NCI-H1105 treated with DMSO at 0.1 percent for 48 hours (cell line): ENCODE results near the gene MIPOL1.
"Not testable (repeated sequence)": the region's sequence is repeated elsewhere in the genome, so short reads cannot be mapped to it uniquely, and the experiment has no call there.

Source experiments
- DNase-seq: peaks from one replicate; lab custom pipeline; 2025; lab: John Stamatoyannopoulos, UW

Gene MIPOL1

DNA sequence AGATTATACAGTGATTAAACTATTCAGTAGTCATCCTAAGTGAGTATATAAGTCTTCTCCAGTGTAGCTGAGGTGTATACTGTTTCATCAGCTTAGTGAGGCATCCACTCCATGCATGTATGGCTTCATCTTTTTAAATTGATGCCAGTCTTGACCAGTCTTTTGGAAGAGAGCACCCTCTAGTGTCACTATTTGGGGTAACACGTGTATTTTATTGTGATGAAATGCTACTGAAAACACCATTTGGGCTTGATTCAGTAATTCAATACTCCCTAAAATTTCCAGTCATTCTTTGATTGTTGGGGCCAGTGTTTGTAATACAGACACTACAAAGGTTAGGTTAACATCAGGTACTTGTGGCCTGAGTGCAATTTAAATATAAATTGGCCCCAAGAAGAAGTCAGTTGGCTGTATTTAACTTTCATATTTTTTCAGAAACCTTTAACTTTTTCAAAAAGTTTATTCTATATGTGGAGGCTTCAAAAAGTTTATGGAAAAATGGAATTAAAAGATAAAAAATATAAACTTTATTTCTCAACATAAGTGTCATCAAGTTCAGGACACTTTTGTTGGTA, 35.3 kb downstream of the MIPOL1 start:
- peak; percentile 69 for DNase-seq

DNA sequence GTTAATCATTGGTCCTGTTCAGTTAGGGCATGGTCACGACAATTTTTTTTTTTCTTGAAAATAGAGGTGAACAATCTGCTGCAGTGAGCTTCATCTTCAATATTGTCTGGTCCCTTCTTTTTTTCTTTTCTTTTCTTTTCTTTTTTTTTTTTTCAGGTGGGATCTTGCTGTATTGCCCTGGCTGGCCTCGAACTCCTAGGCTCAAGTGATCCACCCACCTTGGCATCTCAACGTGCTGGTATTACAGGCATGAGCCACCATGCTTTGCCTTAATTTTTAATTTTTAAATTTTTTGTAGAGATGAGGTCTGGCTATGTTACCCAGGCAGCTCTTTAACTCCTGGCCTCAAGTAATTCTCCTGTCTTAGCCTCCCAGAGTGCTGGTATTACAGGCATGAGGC, 36.5 kb downstream of the MIPOL1 start:
- no peak for DNase-seq

DNA sequence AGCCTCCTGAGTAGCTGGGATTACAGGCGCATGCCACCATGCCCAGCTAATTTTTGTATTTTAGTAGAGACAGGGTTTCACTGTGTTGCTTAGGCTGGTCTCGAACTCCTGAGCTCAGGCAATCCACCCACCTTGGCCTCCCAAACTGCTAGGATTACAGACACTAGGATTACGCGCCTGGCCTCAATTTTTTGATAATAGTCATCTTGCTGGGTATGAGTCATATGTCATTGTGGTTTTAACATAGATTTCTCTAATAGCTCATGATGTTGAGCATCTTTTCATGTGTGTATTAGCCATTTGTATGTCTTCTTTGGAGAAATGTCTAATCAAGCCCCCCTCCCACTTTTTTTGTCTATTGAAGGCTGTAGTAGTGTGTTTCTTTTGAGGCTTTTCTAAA, 38.3 kb downstream of the MIPOL1 start:
- DNase-seq: not testable (repeated sequence)

DNA sequence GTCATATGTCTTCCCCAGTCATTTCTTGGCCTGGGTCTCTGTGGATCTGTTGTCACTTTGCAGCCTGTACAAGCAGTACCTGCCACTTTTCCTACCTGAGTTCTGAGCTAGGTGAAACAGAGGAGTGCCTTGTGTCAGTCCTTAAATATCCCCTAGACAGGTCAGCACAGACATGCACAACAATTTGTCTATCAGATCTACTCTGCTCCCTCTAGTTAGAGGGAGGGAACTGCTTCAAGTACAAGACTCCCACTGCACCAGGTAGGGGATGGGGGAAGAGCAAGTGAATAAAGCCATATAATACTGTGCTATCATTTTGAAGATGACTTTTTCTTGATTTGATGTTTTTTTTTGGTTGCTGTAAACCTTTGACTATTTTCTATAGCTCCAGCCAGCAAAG, 39.4 kb downstream of the MIPOL1 start:
- DNase-seq: no peak

DNA sequence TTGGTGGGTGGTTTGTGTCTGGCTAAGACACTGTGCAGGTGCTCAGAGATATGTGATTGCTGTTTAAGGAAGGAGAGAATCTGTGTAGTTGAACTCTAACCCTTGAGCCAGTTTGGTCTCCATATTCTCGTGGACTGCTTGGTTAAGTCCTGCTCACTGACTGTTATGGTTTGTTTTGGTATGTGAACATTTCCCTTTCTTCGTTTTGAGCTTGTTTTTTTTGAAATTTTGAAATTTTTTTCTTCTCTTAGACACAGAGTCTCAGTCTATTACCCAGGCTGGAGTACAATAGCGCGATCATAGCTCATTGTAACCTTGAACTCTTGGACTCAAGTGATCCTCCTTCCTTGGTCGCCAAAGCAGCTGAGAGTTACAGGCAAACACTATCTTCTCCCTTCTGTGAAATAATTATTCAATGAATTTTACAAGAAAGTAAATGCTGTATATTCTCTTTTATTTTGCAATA, 40.0 kb downstream of the MIPOL1 start:
- DNase-seq: no peak

DNA sequence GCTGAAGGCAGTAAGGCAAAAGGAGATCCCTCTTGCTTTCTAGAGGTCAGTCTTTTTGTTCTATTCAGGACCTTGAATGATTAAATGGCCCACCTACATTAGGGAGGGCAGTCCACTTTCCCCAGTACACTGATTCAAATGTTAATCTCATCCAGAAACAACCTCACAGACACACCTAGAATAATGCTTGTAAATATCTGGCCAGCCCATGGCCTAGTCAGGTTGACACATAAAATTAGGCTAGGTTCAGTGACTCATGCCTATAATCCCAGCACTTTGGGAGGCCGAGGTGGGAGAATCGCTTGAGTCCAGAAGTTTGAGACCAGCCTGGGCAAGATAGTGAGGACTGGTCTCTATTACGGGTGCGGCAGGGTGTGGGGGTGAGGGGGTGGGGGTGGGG, 43.5 kb downstream of the MIPOL1 start:
- no peak for DNase-seq

DNA sequence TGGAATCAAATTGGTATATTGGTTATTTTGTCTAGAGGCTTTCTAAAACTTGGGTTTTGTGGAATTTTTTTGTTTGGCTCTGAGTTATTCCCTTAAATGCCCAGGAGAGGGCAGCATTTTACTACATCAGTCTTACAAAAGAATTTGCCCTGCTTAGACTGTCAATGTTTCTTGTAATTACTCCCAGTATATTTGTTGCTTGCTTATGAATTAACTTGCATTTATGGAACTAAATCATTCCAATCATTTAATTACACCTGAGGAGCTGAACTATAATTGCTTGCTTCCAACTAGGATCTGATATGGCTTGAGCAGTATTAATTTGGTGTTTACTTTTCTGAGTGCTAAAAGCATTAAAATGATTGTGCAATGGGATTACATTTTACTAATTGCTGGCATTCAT, 48.7 kb downstream of the MIPOL1 start:
- peak; percentile 99 for DNase-seq

DNA sequence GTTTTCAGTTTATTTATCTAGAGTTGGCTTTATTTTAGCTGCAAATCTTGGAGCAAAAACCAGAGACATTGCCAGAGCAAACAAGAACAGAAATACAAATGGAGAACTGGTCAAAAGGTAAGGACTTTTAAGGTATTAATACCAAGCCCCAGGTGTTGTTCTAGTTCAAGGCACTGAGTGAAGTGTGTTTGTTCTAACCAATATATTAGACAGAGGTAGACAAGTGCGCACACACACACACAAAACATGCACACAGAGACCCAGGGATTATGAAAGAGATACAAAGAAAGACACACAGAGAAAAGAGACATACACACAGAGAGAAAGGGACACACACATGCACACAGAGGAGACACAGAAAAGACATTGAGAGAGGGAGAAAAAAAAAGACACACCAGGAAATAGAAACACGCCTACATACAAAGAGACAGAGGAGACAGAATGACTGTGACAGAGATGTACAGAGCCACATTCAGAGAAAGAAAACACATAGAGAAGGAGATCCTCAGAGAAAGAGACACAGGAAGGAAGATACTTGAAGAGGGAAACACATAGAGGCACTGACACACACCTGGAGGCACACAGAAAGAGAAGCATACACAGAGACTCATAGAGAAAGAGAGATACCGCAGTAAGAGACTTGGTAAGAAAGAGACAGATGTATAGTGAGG, 50.2 kb downstream of the MIPOL1 start:
- peak; percentile 39 for DNase-seq

DNA sequence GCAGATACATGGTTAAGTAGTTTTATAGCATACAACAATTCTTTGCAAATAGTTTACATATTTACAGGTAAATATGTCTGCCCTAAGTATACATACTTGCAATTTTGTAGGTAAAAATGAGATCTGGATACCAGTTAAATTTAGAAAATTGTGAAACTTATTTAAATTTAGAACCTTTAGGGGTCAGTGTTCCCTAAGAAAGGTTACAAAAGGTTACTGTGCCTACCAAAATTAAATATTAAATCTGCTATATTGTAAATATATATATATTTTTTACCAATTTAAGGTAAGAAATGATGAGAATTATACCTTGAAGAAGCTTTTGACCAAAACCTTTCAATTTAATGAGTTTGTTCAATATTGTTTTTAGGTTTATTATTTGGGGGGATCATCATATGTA, 54.0 kb downstream of the MIPOL1 start:
- peak; percentile 48 for DNase-seq

DNA sequence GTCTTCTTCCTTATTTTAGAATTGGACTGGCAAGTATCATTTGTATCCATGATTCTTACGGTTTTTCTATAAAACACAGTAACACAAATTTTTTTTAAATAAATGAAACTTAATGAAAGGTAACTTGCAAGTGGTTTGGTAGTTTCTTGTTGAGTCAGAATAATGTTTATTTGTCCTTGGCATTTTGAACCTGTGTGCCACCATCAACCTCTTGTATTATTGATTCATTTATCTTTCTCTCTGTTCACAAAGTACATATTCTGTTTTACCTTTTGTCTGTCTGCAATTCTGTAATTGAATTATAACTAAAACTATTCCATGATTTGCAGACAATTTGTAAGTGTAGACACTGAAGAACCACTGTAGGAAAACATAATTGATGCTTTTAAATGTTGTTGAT, 54.7 kb downstream of the MIPOL1 start:
- DNase-seq: no peak

DNA sequence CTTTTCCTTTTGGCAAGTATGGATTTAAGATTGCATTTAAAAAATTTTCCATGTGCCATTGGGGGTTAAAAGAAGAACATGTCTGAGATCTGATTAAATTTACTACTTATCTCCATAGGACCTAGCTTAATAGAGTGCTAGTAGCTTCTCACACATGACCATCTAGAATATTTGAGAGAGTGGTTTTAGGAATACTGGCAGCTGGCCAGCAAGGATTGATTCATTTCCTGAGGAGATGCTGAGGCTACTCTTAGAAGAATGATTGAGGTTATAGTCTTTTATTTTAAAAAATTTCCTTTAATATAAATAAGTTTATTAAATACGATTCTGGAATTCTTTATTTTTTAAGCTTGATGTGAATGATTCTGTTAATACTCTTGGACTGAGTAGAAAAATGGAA, 56.2 kb downstream of the MIPOL1 start:
- DNase-seq: peak; percentile 53

DNA sequence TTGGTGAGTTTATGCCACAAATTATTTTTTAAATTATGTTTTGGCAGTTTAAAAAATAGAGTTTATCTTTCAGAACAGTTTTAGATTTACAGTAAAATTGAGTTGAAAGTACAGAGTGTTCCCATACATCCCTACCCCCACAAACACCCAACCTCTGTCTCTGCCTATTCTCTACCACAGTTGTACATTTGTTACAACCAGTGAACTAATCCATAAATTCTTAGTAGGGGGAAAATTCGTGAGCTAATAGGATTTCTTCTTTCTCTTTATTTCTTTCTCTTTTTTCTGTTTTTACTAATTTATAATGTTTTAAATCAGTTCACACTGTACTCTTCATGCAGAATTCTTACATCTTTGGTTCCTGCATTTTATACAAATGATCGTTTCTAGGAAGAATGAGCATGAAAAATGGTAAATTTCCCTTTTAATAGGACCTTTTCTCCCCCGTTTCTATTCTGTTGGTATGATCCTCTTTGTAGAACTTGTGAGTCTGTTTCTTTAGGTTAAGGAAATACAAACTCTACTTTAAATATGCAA, 56.7 kb downstream of the MIPOL1 start:
- DNase-seq: no peak

DNA sequence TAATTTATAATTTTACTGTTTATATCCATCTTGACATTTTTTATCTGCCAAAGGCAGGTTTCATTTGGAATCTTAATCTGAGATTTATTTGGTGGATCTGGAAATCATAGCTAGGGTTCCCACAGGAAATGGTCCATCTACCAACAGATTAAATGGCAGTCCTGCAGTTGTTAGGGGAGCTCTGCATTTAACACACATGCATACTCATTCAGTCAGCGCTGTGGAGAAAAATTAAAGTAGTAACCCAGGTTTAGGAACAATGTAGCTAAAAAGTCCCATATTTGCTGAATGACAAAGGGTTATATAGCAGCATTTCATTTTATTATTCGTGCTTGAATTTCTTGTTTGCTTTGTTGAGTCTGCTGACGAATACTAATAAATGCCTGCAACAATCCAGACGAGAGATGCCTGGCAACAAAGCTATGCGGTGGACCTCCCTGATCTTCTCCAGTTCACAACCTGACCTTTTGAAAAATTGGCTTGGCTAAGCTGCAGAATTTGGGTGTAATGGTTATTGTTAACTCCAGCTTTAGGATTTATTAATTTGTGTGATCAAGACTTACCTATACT, 59.8 kb downstream of the MIPOL1 start:
- DNase-seq: no peak

DNA sequence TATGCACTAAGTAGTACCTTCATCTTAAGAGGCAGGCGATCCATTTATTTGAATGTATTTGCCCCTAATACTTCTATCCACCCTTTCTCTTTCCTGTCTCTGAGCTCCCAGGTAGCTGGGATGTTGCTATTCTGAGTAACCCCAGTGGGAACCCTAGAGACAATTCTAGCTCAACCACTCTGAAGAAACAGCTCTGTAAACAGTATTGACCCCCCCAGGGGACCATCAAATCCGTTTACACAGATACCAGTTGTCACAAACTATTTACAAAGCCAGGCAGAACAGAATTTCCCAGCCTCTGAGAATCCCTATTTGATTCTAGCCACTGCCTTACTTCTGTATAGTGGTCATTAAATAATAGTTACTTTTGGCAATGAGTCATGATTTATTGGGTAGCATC, 64.9 kb downstream of the MIPOL1 start:
- no peak for DNase-seq

DNA sequence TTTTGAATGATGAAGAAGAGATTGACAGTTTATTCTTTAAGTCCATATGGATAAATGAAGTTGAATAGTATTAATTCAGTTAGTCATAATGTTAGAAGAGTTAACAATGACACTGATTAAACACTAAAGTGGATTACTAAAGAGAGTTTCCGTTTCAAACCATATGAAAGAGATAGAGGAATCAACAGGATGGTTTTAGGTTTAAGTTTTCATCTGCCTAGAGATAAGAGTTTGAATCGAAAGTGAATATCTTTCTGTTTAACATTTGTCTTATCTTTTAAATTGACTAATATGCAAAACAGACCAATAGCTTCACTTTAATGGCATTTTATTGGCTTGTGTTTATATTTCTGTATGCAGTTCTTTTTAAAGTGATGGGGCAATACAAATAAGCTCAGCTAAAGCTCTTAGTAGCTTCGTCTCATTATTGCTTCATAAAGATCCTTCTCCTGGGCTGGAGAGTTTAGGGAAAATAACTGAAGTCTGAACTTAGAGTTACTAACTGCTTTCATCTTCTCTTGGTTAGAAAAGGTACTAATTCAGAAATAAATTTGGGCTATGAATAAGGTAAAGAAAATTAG, 66.0 kb downstream of the MIPOL1 start:
- DNase-seq: no peak

DNA sequence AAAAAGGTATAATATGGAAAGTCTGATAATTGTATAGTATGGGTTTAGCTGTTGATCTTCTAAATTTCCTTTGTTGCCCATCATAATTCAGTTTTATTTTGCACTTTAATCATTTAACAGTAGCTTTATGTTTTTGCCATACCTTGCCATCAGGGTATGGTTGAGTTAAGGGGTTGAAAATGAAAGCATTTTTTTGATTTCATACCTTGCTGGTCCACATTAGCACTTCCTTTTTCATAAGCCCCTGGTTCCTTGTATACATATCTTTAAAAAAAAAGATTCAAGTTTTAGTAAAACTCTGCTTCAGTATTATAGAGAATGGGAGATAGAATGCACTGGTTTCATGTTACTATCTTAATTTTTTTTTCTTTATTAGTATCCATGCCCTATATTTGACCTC, 71.1 kb downstream of the MIPOL1 start:
- no peak for DNase-seq

DNA sequence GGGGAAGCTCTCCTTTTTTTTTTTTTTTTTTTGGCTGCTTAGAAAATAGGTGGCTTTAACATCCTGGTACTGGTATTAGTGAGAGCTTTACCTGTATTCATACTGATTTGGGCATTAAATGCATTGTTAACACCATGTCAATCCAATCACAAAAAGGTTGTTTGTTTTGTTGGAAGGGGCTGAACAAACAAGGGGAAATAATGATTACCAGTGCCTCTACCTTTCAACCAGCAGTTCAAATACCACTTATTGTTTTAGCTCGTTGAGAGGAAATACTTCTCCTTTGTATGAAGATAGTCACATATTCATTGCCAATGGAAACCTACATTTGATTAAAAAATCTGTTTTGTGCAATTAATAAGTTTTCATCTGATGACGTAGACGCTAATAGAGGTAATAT, 72.9 kb downstream of the MIPOL1 start:
- peak; percentile 54 for DNase-seq

DNA sequence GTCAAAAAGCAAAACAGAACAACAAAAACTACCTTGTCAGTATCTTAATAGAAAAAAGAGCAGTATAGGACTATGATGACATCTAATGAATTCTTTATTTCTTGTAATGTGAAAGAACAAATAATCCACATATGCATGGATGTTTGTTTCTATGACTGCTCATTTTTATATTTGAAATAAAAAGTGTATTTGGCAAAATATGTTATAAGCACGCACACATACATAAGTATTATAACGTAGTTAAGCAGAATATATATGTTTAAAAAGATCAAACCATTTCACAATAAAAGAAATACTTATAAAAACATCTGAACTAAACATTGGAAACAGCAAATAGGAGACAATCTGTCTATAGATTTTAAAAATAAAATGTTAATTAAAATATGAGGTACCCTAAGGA, 74.8 kb downstream of the MIPOL1 start:
- no peak for DNase-seq

DNA sequence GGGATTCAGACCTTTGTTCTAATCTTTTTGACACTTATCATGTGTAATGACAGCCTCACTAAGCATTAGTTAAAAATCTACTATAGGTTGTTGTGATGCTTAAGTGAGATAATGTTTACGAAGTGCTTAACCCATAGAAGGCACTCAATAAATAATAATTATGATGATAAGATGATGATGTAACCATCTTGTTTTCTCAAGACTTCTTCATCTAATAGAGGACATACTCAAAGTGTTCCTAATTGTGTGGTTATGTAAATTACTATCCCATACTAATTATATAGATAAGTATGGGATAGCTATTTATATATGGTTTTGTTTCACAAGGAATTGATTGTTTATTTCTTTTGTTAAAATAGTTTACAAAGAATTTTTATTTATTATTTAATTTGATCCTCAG, 76.9 kb downstream of the MIPOL1 start:
- DNase-seq: no peak

DNA sequence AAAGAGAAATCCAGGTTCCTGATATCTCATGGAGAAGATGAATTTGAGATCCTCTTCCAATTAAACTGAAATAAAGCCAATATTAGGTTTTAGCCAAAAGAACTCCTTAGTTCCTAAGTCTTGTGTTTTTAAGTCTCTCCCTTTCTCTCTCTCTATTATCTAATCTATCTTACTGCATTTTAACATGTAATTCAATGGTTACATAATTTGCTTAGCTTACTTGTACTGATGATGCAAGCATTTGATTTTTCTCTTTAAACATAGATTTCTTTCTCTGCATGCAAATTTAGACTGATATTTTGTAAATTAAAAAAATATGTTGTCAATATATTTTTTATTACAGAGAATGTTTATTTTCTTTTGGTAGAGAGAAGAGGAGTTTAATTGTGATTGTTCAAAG, 78.2 kb downstream of the MIPOL1 start:
- no peak for DNase-seq

DNA sequence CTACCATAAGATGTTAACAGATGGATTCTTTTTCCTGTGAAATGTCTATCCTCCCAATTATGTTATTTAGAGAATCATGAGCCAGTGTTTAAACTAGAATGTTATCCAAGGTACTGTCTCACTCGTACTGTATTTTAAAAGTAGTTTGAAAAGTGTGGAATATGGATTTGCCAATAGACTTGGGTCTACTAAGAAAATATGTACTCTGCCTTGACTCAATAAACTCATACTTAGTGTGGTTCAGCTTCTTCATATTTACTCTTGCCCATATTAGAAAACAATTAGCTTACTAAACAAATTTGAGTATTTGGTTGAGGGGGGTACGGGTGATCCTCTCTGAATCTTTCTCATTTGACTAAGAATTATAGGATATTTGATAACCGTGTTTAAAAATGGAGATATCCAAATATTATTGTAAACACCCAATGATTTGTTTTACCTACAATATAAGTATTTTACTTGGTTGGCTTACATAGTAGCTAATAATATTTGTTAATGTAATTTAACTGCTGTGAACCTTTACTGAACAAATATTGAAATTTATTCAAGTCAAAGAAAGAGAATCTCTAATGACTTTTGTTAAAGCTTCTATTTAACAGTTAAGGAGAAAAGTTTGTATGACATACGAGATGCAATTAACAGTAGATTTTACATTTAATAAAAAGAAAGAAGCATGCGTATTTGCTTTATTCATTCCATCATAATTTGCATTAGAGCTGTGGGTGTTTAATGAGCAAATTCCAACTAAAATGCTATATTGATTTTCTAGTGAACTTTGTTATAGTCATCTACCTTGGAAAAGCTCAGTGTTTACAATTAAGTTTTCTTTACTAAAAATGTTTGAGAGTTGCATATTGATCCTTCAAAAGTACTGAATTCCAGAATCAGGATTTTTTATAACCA, 81.2 kb downstream of the MIPOL1 start:
- no peak for DNase-seq

DNA sequence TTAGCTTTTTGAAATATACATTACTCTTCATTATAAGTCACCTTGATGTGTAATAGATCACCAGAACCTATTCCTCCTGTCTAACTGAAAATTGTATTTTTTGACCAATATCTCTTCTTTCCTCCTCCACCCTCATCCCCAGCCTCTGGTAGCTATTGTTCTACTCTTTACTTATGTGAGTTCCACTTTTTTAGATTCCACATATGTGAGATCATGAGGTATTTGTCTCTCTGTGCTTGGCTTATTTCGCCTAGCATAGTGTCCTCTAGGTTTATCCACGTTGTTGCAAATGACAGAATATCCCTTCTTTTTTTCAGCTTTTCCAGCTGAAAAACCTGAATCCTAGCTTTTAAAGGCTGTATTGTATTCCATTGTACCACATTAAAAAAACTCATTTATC, 82.1 kb downstream of the MIPOL1 start:
- DNase-seq: no peak
